ENCODE measurements around the gene MLLT6. TPM values are rescaled to one million over a fixed set of nuclear protein-coding genes. Genes with fewer than 3 reads are reported as not detected.
A peak's percentile ranks its signal among the peaks of the same experiment; 100 is the strongest.
"Not testable (repeated sequence)": the region's sequence is repeated elsewhere in the genome, so short reads cannot be mapped to it uniquely, and the experiment has no call there.

The MLLT6 gene
- total RNA-seq, 1 donor from 2014 or later = 7.4 TPM

- no peak overlapping the region for H3K27ac Mint-ChIP-seq
- H3K36me3 Mint-ChIP-seq = peaks cover 14% of the 10 kb centered on the region
- no peaks in the 10 kb centered on the region for H3K9me3 Mint-ChIP-seq
- H2AFZ ChIP-seq (replicated peaks) = no peak overlapping the region
- H3K4me1 ChIP-seq = peaks cover 7% of the 10 kb centered on the region
- H3K27me3 Mint-ChIP-seq (ENCODE audit: insufficient read depth, low read depth) = peaks cover 5% of the 10 kb centered on the region
- no peak overlapping the region for H3K27ac ChIP-seq
- peaks cover 25% of the 10 kb centered on the region for H4K20me1 ChIP-seq (ENCODE audit: low read depth)
- H3K4me1 Mint-ChIP-seq = peaks cover 23% of the 10 kb centered on the region
- H3K27me3 ChIP-seq = peaks cover 36% of the 10 kb centered on the region
- H3K9ac ChIP-seq = no peak overlapping the region
- no peak for DNase-seq (ENCODE audit: low spot score)
- H3K4me3 Mint-ChIP-seq = no peak overlapping the region
- no peaks in the 10 kb centered on the region for H3K9me3 ChIP-seq (ENCODE audit: low read depth)
- H3K36me3 ChIP-seq = no peaks in the 10 kb centered on the region
- H3K79me2 ChIP-seq (ENCODE audit: low read depth) = no peaks in the 10 kb centered on the region
- H3K4me2 ChIP-seq = no peak overlapping the region
- no peak overlapping the region for H3K4me3 ChIP-seq
- peaks cover 21% of the 10 kb centered on the region for H3F3A ChIP-seq (ENCODE audit: low read depth)
- TF ChIP-seq EZH2phosphoT487 (IDR thresholded peaks at IDR 0.05) = no peak
- TF ChIP-seq, protein P1, sequence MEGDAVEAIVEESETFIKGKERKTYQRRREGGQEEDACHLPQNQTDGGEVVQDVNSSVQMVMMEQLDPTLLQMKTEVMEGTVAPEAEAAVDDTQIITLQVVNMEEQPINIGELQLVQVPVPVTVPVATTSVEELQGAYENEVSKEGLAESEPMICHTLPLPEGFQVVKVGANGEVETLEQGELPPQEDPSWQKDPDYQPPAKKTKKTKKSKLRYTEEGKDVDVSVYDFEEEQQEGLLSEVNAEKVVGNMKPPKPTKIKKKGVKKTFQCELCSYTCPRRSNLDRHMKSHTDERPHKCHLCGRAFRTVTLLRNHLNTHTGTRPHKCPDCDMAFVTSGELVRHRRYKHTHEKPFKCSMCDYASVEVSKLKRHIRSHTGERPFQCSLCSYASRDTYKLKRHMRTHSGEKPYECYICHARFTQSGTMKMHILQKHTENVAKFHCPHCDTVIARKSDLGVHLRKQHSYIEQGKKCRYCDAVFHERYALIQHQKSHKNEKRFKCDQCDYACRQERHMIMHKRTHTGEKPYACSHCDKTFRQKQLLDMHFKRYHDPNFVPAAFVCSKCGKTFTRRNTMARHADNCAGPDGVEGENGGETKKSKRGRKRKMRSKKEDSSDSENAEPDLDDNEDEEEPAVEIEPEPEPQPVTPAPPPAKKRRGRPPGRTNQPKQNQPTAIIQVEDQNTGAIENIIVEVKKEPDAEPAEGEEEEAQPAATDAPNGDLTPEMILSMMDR (IDR thresholded peaks at IDR 0.05) = no peak
- no peak for TF ChIP-seq EZH2 (IDR thresholded peaks at IDR 0.05)
These were observed 19.4 kb downstream of the MLLT6 start for GRCh38 chr17:38724337-38724988.

GRCh38 chr17:38725066-38725465 lies 20.0 kb downstream of the MLLT6 start:
- TF ChIP-seq EZH2phosphoT487 (IDR thresholded peaks at IDR 0.05) = no peak
- TF ChIP-seq EZH2 (IDR thresholded peaks at IDR 0.05) = no peak
- TF ChIP-seq, protein P1 (IDR thresholded peaks at IDR 0.05) = no peak
- peaks cover 14% of the 10 kb centered on the region for H3K36me3 Mint-ChIP-seq
- H3K27me3 ChIP-seq = peaks cover 34% of the 10 kb centered on the region
- H3K4me3 Mint-ChIP-seq = no peak overlapping the region
- H3K4me1 Mint-ChIP-seq = peaks cover 23% of the 10 kb centered on the region
- H3K4me3 ChIP-seq = no peak overlapping the region
- H3K4me1 ChIP-seq = peaks cover 5% of the 10 kb centered on the region
- H3K36me3 ChIP-seq = no peaks in the 10 kb centered on the region
- no peaks in the 10 kb centered on the region for H3K79me2 ChIP-seq (ENCODE audit: low read depth)
- no peak overlapping the region for H3K27ac ChIP-seq
- peaks cover 3% of the 10 kb centered on the region for H3K27me3 Mint-ChIP-seq (ENCODE audit: insufficient read depth, low read depth)
- H3K9me3 Mint-ChIP-seq = no peaks in the 10 kb centered on the region
- no peak overlapping the region for H3K9ac ChIP-seq
- peaks cover 23% of the 10 kb centered on the region for H3F3A ChIP-seq (ENCODE audit: low read depth)
- no peak for DNase-seq (ENCODE audit: low spot score)
- no peak overlapping the region for H2AFZ ChIP-seq (replicated peaks)
- no peak overlapping the region for H3K27ac Mint-ChIP-seq
- H3K9me3 ChIP-seq (ENCODE audit: low read depth) = no peaks in the 10 kb centered on the region
- H4K20me1 ChIP-seq (ENCODE audit: low read depth) = peaks cover 20% of the 10 kb centered on the region
- no peak overlapping the region for H3K4me2 ChIP-seq

- not testable (repeated sequence) for H3K79me2 ChIP-seq (ENCODE audit: low read depth); H3K27ac ChIP-seq; H2AFZ ChIP-seq (replicated peaks); H3K27me3 Mint-ChIP-seq (ENCODE audit: insufficient read depth, low read depth); H3K4me3 ChIP-seq; H3K9me3 Mint-ChIP-seq; H3K36me3 ChIP-seq; H3K9ac ChIP-seq; DNase-seq (ENCODE audit: low spot score); H3K9me3 ChIP-seq (ENCODE audit: low read depth); H3K4me1 ChIP-seq; H3K4me2 ChIP-seq; H3K4me3 Mint-ChIP-seq
- peaks cover 23% of the 10 kb centered on the region for H3F3A ChIP-seq (ENCODE audit: low read depth)
- H4K20me1 ChIP-seq (ENCODE audit: low read depth) = peaks cover 21% of the 10 kb centered on the region
- peaks cover 23% of the 10 kb centered on the region for H3K27me3 ChIP-seq
- Mint-ChIP-seq H3K4me1 (peaks cover 20% of the 10 kb centered on the region), H3K27ac (peak overlapping the region; percentile 87), H3K36me3 (peaks cover 11% of the 10 kb centered on the region)
These were observed 21.1 kb downstream of the MLLT6 start for GRCh38 chr17:38726145-38726544.

GRCh38 chr17:38727736-38728135 lies 22.7 kb downstream of the MLLT6 start:
- Histone ChIP-seq H3K27me3 (peaks cover 13% of the 10 kb centered on the region), H3K4me1 (peaks cover 5% of the 10 kb centered on the region)

More at GRCh38 chr17:38727736-38728135, 22.7 kb downstream of the MLLT6 start:
- H3K27ac Mint-ChIP-seq = no peak overlapping the region
- H3K27ac ChIP-seq = no peak overlapping the region
- TF ChIP-seq EZH2 (IDR thresholded peaks at IDR 0.05) = no peak
- TF ChIP-seq, protein P1 (IDR thresholded peaks at IDR 0.05) = no peak
- no peak for TF ChIP-seq EZH2phosphoT487 (IDR thresholded peaks at IDR 0.05)
- H3K9ac ChIP-seq = no peak overlapping the region
- H3K79me2 ChIP-seq (ENCODE audit: low read depth) = no peaks in the 10 kb centered on the region
- no peak overlapping the region for H3K4me3 ChIP-seq
- H3K9me3 Mint-ChIP-seq = no peaks in the 10 kb centered on the region
- no peaks in the 10 kb centered on the region for H3K36me3 ChIP-seq
- H3F3A ChIP-seq (ENCODE audit: low read depth) = peaks cover 33% of the 10 kb centered on the region
- no peaks in the 10 kb centered on the region for H3K9me3 ChIP-seq (ENCODE audit: low read depth)
- no peak overlapping the region for H2AFZ ChIP-seq (replicated peaks)
- H3K4me1 Mint-ChIP-seq = peaks cover 19% of the 10 kb centered on the region
- DNase-seq (ENCODE audit: low spot score) = no peak
- H4K20me1 ChIP-seq (ENCODE audit: low read depth) = peaks cover 25% of the 10 kb centered on the region
- H3K4me2 ChIP-seq = no peak overlapping the region
- peaks cover 7% of the 10 kb centered on the region for H3K27me3 Mint-ChIP-seq (ENCODE audit: insufficient read depth, low read depth)
- no peak overlapping the region for H3K4me3 Mint-ChIP-seq
- peaks cover 11% of the 10 kb centered on the region for H3K36me3 Mint-ChIP-seq
